NCI-H128 (cell line): ENCODE measurements around the gene HOXB1.
"Not testable (repeated sequence)": the region's sequence is repeated elsewhere in the genome, so short reads cannot be mapped to it uniquely, and the experiment has no call there.

Source experiments
- DNase-seq: peaks from one replicate; lab custom pipeline; 2025; ENCODE audit not compliant: unreplicated experiment; lab: John Stamatoyannopoulos, UW

Gene HOXB1

GRCh38 chr17:48499735-48500434 is 30.9 kb downstream of the HOXB1 start:
- no peak for DNase-seq

- no peak for DNase-seq
These were observed 31.6 kb downstream of the HOXB1 start for GRCh38 chr17:48499248-48499647.

GRCh38 chr17:48498164-48498850 is 32.5 kb downstream of the HOXB1 start:
- DNase-seq = no peak

GRCh38 chr17:48497103-48497502 is 33.7 kb downstream of the HOXB1 start:
- DNase-seq = no peak

GRCh38 chr17:48494335-48494734 is 36.5 kb downstream of the HOXB1 start:
- DNase-seq = no peak

GRCh38 chr17:48492401-48493298 is 38.2 kb downstream of the HOXB1 start:
- DNase-seq = peak; percentile 29

- DNase-seq = no peak
These were observed 39.1 kb downstream of the HOXB1 start for GRCh38 chr17:48491527-48492273.

- no peak for DNase-seq
These were observed 40.3 kb downstream of the HOXB1 start for GRCh38 chr17:48490451-48490892.

GRCh38 chr17:48489781-48490180 is 41.0 kb downstream of the HOXB1 start:
- DNase-seq = no peak

GRCh38 chr17:48488548-48489106 is 42.2 kb downstream of the HOXB1 start:
- no peak for DNase-seq

- no peak for DNase-seq
These were observed 43.6 kb downstream of the HOXB1 start for GRCh38 chr17:48487221-48487620.

- DNase-seq = no peak
These were observed 44.3 kb downstream of the HOXB1 start for GRCh38 chr17:48486557-48486956.

GRCh38 chr17:48484850-48485249 is 46.0 kb downstream of the HOXB1 start:
- no peak for DNase-seq

GRCh38 chr17:48484256-48484655 is 46.6 kb downstream of the HOXB1 start:
- no peak for DNase-seq

GRCh38 chr17:48483471-48484131 is 47.2 kb downstream of the HOXB1 start:
- no peak for DNase-seq

- no peak for DNase-seq
These were observed 47.8 kb downstream of the HOXB1 start for GRCh38 chr17:48483004-48483403.

- not testable (repeated sequence) for DNase-seq
These were observed 48.5 kb downstream of the HOXB1 start for GRCh38 chr17:48482301-48482700.

- DNase-seq = no peak
These were observed 51.8 kb downstream of the HOXB1 start for GRCh38 chr17:48479014-48479402.
